ENCODE measurements around the gene CCDC59.
"Not testable (repeated sequence)": the region's sequence is repeated elsewhere in the genome, so short reads cannot be mapped to it uniquely, and the experiment has no call there.

The CCDC59 gene

DNA sequence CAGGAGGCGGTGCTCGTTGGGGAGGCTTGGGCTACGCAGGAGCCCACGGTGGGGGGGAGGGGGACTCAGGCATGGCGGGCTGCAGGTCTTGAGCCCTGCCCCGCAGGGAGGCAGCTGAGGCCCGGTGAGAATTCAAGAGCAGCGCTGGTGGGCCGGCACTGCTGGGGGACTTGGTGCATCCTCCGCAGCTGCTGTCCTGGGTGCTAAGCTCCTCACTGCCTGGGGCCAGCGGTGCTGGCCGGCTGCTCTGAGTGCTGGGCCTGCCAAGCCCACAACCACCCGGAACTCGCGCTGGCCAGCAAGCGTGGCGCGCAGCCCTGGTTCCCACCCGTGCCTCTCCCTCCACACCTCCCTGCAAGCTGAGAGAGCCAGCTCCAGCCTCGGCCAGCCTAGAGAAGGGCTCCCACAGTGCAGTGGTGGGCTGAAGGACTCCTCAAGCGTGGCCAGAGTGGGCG is 3.3 kb upstream of the CCDC59 start:
- DNase-seq (ENCODE audit: low read depth), result no peak
- no peak for TF ChIP-seq POLR2A (IDR thresholded peaks at IDR 0.05; ENCODE audit: extremely low read depth, insufficient read length)
- TF ChIP-seq, protein P1, sequence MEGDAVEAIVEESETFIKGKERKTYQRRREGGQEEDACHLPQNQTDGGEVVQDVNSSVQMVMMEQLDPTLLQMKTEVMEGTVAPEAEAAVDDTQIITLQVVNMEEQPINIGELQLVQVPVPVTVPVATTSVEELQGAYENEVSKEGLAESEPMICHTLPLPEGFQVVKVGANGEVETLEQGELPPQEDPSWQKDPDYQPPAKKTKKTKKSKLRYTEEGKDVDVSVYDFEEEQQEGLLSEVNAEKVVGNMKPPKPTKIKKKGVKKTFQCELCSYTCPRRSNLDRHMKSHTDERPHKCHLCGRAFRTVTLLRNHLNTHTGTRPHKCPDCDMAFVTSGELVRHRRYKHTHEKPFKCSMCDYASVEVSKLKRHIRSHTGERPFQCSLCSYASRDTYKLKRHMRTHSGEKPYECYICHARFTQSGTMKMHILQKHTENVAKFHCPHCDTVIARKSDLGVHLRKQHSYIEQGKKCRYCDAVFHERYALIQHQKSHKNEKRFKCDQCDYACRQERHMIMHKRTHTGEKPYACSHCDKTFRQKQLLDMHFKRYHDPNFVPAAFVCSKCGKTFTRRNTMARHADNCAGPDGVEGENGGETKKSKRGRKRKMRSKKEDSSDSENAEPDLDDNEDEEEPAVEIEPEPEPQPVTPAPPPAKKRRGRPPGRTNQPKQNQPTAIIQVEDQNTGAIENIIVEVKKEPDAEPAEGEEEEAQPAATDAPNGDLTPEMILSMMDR (IDR thresholded peaks at IDR 0.05; ENCODE audit: low read depth, low read length), result no peak
- TF ChIP-seq, protein P2, sequence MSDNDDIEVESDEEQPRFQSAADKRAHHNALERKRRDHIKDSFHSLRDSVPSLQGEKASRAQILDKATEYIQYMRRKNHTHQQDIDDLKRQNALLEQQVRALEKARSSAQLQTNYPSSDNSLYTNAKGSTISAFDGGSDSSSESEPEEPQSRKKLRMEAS (IDR thresholded peaks at IDR 0.05; ENCODE audit: low read depth, low read length), result no peak
- no peak for TF ChIP-seq MYC (IDR thresholded peaks at IDR 0.05; ENCODE audit: low read depth, low read length)
- H3K4me3 ChIP-seq (ENCODE audit: low read depth, low read length), result no peak overlapping the region

DNA sequence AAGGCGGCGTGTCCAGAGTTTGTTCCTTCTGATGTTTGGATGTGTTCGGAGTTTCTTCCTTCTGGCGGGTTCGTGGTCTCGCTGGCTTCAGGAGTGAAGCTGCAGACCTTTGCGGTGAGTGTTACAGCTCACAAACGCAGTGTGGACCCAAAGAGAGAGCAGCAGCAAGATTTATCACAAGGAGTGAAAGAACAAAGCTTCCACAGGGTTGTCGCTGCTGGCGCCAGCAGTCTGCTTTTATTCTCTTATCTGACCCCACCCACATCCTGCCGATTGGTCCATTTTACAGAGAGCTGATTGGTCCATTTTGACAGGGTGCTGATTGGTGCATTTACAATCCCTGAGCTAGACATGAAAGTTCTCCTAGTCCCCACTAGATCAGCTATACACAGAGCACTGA is 2.6 kb upstream of the CCDC59 start:
- DNase-seq (ENCODE audit: low read depth); H3K4me3 ChIP-seq (ENCODE audit: low read depth, low read length): not testable (repeated sequence)

DNA sequence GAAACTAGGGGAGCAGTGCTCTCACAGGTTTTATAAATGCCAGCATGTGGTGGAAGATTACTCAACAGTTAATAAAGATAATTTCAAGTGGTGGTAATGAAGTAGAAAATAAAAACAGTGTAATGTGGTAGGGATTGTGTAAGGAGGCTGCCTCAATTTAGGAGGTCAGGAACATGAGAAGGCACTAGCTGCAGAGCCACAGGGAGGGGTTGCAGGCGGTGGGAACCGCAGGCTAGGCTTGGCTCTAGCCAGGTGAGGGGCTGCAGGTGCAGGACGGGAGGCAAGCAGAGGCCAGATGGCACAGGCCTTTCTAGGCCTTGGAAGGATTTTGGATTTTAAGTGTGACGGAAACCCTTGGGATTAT is 910 bp upstream of the CCDC59 start:
- DNase-seq (ENCODE audit: low read depth), result peak; percentile 40
- TF ChIP-seq POLR2A (IDR thresholded peaks at IDR 0.05; ENCODE audit: extremely low read depth, insufficient read length), result no peak
- no peak for TF ChIP-seq MYC (IDR thresholded peaks at IDR 0.05; ENCODE audit: low read depth, low read length)
- TF ChIP-seq, protein P1 (IDR thresholded peaks at IDR 0.05; ENCODE audit: low read depth, low read length), result no peak
- TF ChIP-seq, protein P2 (IDR thresholded peaks at IDR 0.05; ENCODE audit: low read depth, low read length), result no peak
- peak overlapping the region; percentile 86 for H3K4me3 ChIP-seq (ENCODE audit: low read depth, low read length)

DNA sequence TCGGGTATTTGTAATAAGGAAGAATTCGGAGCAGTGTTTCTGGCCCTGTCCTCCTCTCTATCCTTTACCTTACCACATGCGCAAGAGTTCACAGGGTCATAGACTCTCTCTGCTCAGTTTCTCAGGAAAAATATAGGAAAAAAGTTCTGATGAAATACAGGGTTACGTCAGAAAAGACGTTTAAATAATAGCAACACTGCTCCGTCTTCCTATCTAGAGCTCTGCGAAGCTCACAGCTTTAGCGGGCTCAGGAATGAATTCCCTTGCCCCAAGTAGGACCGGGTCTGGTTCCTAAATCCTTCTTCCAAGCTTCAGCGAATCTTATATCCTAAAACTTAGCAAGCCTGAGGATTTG is 365 bp downstream of the CCDC59 start:
- H3K4me3 ChIP-seq (ENCODE audit: low read depth, low read length), result peak overlapping the region; percentile 86
- no peak for DNase-seq (ENCODE audit: low read depth)
- TF ChIP-seq, protein P2 (IDR thresholded peaks at IDR 0.05; ENCODE audit: low read depth, low read length), result no peak
- TF ChIP-seq, protein P1 (IDR thresholded peaks at IDR 0.05; ENCODE audit: low read depth, low read length), result no peak
- TF ChIP-seq MYC (IDR thresholded peaks at IDR 0.05; ENCODE audit: low read depth, low read length) (no peak), POLR2A (IDR thresholded peaks at IDR 0.05; ENCODE audit: extremely low read depth, insufficient read length) (no peak)

DNA sequence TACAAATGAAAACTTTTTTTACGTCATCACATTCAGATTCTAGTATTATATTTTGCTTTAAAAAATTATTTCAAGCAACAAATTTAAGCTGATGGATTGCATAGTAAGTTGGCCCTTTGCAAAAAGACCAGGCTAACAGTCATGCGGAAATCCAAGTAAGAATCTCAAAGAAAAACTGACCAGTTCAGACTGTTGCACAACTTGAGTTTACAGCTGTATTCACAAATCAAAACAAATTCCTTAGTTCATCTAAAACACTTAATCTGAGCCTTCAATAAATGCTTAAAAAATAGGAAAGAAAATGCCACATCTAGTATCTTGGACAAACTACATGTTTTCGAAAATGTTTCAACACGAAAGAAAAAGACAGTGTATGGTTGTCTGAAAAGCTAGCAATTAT is 847 bp downstream of the CCDC59 start:
- peak; percentile 10 for DNase-seq (ENCODE audit: low read depth)
- TF ChIP-seq, protein P1 (IDR thresholded peaks at IDR 0.05; ENCODE audit: low read depth, low read length), result no peak
- TF ChIP-seq MYC (IDR thresholded peaks at IDR 0.05; ENCODE audit: low read depth, low read length) (no peak), POLR2A (IDR thresholded peaks at IDR 0.05; ENCODE audit: extremely low read depth, insufficient read length) (no peak)
- TF ChIP-seq, protein P2 (IDR thresholded peaks at IDR 0.05; ENCODE audit: low read depth, low read length), result no peak
- H3K4me3 ChIP-seq (ENCODE audit: low read depth, low read length), result peak overlapping the region; percentile 86

DNA sequence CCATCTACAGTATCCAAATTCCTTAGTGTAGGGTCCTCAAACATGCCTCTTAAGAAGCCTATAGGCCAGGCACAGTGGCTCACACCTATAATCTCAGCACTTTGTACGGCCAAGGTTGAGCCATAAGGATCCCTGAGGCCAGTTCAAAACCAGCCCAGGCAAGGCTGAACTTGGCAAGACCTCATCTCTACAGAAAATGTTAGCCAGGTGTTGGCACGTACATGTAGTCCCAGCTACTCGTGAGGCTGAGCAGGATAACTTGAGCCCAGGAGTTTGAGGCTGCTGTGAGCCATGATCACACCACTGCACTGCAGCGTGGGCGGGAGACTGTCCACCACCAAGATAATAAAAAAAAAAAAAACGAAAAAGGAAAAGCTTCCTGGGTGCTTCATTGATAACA is 6.8 kb downstream of the CCDC59 start:
- TF ChIP-seq, protein P1 (IDR thresholded peaks at IDR 0.05; ENCODE audit: low read depth, low read length), result no peak
- TF ChIP-seq MYC (IDR thresholded peaks at IDR 0.05; ENCODE audit: low read depth, low read length) (no peak), POLR2A (IDR thresholded peaks at IDR 0.05; ENCODE audit: extremely low read depth, insufficient read length) (no peak)
- TF ChIP-seq, protein P2 (IDR thresholded peaks at IDR 0.05; ENCODE audit: low read depth, low read length), result no peak
- no peak for DNase-seq (ENCODE audit: low read depth)
- no peak overlapping the region for H3K4me3 ChIP-seq (ENCODE audit: low read depth, low read length)
